Erythroblast (primary cell): ENCODE measurements around the gene SLC7A4.
"Not testable (repeated sequence)": the region's sequence is repeated elsewhere in the genome, so short reads cannot be mapped to it uniquely, and the experiment has no call there.

Experiments
- GATA1 ChIP-seq: IDR thresholded peaks from 2 replicates; pipeline ENCODE4 v1.6.1; 2011; ENCODE audit warnings: low read depth, mild to moderate bottlenecking, control low read depth, low read length, moderate library complexity
- POLR2A ChIP-seq: IDR thresholded peaks from 2 replicates; pipeline ENCODE4 v1.6.1; 2011; ENCODE audit warnings: mild to moderate bottlenecking, low read length

GRCh38 chr22:21071796-21072195 lies 39.4 kb upstream of the SLC7A4 start:
- not testable (repeated sequence) for TF ChIP-seq POLR2A, GATA1
